NCI-H1694 treated with DMSO at 0.1 percent for 48 hours (cell line): ENCODE data around the gene SNTB2.

Source experiments
- DNase-seq: peaks from one replicate; lab custom pipeline; 2025; lab: John Stamatoyannopoulos, UW

The SNTB2 gene

DNA sequence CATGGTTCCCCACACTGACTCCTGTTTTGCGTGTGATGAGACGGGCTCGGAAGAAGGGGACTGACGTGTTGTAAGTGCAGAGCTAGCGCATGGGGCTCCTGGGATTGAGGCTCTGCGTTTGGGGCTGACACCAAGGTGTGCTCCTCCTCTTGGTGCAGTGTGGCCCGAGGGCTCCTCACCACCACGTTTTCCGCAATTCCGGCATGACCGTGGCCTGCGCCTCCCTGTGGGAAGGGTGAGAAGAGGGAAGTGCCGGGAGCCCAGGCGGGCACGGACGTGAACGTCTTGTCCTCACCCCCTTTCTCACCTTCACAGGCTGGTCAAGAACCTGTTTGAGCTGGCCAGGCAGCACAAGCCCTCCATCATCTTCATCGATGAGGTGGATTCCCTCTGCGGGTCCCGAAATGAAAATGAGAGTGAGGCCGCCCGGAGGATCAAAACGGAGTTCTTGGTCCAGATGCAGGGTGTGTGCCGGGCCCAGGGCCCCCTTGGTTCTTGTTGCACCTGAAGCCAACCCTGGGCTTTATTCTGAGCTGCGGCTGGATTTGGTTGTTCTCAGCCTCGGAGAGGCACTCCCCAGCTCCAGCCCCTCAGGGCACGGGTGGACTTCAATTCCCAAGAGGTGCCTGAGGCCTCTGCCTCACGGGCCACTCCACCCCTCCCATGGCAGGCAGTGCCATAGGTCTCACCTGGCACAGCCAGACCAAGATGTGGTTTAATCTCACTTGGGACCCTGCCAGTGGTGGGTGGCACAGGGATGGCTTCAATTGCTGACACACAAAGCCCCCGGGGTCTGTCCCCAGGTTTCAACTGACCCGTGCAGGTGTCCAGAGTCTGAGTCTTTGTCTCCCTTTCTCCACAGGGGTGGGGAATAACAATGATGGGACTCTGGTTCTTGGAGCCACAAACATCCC, 133.1 kb downstream of the SNTB2 start:
- DNase-seq = no peak

DNA sequence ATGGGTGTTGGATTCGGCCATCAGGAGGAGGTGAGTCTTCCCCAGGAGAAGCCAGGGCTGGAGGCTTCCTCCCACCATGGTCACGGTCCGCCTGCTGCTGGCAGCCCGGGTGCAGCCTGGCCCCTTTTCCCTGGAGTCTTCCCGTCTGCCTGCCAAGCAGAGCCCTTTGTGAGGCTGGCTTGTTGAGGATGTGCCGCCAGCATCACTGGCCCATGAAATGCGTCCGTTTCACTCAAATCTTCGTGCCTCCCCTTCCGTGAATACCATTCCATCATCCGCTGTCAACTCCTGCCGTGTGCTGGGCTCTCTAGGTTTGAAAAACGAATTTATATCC, 133.7 kb downstream of the SNTB2 start:
- DNase-seq = no peak

DNA sequence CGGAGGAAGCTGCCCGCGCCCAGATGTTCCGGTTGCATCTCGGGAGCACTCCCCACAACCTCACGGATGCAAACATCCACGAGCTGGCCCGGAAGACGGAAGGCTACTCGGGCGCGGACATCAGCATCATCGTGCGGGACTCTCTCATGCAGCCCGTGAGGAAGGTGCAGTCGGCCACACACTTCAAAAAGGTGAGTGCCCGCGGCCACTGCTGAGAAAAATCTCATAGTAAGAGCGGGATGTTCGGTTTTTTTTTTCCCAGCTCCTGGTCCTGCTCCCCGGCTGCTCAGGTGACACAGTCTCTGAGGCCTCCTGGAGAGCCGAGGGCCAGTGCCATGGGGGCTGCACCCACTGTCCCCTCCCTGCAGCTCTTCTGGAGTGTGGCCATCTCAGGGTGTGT, 134.1 kb downstream of the SNTB2 start:
- no peak for DNase-seq

DNA sequence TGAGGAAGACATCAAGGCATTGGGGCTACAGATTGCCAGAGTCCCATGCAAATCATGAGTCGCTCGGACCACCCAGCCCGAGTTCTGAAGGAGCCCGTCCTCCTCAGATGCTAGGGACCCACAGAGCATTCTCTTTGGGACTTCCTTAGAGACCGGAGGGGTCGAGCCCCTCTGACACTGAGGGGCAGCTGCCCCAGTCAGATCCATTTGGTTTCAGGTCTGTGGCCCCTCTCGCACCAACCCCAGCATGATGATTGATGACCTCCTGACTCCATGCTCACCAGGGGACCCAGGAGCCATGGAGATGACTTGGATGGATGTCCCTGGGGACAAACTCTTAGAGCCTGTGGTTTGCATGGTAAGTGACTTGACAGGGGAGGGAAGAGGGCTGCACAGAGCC, 135.4 kb downstream of the SNTB2 start:
- DNase-seq = no peak

DNA sequence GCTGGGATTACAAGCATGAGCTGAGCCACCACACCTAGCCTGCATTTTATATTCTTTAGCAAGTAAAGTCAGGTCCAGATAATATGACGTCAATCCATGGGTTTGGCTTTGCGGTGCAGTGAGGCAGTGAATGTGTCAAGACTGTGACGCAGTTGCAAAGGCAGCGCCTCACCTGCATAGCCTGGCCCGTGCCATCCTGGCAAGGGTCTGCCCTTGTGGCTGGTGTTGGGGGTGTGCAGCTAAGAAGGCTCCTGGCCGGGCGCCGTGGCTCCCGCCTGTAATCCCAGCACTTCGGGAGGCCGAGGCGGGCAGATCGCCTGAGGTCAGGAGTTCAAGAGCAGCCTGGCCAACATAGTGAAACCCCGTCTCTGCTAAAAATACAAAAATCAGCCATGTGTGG, 136.5 kb downstream of the SNTB2 start:
- no peak for DNase-seq

DNA sequence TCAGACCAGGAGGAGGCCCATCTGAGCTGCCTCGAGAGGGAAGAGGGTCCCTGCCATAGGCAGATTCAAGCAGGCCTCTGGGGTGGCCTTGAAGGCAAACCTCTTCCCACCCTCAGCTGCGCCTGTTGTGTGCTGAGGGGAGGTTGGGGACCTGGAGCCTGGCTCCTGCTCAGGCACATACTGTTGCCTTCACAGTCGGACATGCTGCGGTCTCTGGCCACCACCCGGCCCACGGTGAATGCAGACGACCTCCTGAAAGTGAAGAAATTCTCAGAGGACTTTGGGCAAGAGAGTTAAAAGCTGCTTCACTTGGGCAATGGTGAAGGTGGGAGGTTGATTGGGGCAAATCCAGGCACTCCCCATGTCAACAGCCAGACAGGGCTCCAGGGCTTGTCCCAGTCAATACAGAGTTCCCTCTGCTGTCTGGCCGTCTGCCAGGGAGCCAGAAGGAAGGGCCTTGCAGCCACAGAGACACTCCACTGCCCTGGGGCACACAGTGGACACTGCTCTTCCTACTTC, 137.1 kb downstream of the SNTB2 start:
- peak; percentile 3 for DNase-seq

DNA sequence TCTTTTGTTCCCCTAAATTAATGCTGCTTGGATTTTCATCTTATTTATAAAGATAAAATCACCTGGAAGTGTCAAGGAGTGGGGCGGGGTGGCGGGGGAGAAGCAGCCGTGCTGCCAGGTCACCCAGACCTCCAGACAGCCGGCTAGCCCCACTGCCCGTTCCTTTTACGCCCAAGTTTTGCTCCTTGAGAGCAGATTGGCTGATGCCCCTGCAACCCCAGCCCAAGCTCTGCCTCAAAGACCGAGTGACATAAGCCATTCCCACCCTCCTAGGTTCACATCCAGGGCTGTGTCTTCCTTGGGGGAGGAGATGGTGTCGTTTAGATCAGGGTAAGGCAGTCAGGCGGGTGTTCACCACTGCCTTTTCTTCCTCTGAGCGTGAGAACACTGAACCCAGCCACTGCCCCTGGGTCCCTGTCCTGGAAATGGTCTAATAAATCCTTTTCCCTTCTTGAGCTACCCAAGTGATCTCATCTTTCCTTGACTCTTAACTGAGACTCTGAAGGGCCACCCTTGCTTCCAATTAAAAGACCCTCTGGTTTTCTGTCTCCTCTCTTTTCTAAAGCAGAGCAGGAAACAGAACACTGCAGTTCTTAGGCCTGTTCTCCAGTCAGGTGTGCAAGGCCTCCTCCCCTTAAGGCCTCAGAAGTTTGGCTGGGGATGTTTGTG, 137.8 kb downstream of the SNTB2 start:
- no peak for DNase-seq

DNA sequence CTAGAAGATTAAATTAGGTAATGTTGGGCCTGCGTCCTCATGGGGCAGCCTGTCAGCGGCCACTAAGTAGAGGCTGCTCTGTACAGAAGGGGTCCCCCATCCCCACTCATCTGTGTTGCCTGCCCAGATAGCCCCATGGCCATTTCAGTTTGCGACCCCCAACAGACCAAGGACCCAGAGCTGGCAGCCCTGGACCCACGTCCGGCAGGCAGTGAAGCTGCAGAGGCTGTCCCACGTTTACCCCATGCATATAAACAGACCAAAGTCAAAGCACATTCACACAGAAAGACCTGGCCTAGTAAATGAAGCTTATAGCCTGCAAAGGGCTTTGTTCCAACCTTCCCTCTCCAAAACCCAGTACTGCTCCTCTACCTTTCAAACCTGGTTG, 138.8 kb downstream of the SNTB2 start:
- DNase-seq = no peak

DNA sequence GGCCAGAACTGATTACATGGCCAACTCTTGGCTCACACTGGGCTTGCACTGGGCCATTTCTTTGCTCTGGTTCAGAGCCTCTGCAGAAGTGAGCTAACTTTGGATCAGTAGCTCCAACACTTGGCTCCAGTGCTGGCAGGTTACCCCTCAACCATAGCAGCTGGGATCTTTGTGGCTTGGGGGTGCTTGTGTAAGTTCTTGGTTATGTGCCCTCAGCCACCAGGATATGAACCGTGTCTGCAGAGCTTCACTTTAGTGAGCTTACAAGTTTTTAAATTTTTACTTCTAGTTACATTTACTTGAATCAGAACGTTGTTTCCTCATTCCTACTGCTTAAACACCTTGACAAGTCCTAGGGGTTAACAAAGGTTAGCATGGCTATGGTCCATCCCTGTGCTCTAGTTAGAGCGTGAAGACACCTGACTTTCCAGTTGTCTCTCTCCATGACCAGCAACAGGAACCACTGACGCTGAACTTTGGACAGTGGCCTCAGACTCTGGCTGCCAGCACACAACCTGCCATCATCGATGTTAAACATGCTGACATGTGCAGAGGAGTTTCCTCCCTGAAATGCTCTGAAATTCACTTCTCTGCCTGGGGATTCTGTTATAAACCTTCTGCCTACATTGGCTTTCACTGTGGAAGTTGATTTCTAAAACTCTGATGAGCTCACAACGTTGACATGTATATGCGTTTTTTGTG, 139.4 kb downstream of the SNTB2 start:
- no peak for DNase-seq

DNA sequence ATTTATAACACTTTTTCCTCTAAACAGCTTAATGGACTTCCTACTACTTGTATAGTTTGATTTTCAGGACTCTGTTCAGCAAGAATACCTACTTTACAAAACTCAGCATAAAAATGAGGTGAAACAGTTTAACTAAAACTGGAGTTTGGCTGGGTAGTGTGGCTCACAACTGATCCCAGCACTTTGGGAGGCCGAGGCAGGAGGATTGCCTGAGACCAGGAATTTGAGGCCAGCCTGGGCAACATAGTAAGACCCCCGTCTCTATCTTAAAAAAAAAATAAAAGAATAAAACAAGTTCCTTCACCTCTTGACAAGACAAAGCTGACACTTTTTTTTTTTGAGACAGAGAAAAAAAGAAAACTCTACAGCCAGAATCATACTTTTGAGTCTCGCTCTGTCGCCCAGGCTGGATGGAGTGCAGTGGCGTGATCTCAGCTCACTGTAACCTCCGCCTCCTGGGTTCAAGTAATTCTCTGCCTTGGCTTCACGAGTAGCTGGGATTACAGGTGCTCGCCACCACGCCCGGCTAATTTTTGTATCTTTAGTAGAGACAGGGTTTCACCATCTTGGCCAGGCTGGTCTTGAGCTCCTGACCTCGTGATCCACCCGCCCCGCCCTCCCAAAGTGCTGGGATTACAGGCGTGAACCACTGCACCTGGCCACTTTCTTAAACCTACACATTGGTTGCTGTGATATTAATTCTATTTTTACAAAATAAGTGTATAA, 140.8 kb downstream of the SNTB2 start:
- DNase-seq = no peak

DNA sequence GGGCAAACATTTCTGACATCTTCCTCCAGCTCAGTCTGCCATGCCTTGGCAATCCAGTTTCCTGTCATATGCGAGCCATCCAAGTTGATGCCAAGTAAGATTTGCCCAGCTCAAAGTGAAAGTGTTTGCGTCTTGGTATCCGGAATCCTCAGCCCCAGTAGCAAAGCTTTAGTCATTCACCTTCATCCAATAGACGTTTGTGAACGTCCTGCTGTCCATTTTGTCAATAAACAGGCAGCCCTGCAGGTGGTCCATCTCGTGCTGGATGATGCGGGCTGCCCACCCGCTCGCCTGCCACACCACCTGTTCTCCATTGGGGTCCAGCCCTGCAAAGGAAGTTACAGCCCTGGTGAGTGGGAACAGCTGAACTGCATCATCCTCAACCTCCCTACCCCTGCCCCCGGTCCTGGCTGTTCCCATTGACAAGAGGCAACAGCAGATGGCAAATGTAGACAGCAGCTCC, 141.9 kb downstream of the SNTB2 start:
- DNase-seq = no peak

DNA sequence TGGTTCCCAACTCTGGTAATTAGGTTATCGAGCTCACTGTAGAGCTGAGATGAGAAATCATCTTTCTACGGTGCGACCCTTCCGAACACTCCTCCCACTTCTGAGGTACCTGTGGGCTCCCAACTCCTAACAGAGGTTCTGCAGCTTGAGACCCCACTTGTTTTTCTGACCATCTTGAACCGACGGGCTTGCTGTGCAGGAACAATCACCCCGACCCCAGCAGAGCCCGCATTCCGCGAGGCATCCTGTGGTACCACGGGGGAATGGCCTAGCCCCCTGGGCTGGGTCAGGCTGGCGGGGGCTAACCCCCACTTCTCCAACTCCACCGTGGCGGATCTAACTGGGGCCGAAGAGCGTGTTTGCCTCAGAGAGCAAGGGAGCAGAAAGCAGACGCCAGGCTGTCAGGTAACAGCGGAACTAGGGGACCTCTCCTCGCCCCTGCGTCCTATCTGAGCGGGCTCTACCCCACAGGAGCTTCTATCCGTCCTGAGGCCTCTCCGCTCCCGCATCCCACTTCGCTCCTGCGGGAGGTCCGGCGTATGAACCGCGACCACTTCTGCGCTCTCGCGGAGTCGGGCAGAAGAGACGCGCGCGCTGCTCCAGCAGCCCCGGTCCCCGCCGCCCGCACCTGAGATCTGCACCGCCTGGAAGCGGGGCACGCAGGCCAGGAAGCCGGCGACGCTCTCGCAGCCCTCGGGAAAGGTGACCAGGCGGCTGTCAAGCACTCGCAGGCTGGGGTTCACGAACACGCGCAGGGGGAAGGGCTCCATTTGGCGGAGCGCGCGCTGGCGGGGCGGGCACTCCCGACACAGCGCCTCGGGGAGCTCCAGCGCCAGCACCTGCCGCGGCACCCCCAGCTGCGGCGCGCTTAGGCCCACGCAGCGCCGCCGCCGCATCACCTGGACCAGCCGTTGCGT, 142.7 kb downstream of the SNTB2 start:
- no peak for DNase-seq

DNA sequence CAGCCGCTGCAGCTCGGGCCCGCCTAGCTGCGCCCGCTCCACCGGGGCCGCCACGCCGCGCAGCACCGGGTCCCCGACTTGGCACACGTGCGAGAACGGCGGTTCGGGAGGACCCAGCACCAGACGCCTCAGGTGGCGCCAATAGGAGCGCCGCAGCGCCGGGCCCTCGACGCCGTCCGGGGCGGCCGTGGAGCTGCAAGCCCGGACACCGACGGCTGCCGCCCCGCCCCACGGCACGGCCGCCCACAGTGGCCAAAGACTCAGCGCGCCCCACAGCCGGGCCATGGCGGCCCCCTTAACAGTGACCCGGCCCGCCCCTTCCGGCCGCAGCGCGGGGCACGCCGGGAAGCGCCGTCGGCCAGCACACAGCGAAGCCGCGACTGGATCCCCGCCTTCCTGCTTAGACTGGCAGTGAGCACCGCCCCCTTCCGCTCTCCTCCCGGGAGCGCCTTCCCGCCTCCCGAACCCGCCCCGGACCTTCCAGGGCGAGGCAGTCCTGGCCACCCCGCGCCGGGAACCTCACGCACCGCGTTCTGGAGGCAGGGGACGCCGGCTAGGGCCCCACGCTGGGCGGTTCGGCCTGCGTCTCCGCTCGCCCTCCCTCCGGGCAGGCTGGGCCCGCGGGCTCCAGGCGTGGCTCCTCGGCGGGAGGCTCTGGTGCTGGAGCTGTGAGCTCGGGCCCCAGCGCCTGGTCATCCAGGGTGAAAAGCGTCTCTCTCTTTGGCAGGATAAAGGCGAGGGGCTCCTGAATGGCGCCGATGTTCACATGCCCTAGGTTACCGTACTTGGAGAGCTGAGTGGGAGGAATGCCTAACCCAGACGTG, 143.5 kb downstream of the SNTB2 start, which contains the start of gene PDF:
Gene PDF, minus strand, starts transcription at position 303 of the 824 bp plus-strand sequence. Its CDS starts 18 bp downstream, at position 285.
- peak; percentile 81 for DNase-seq

DNA sequence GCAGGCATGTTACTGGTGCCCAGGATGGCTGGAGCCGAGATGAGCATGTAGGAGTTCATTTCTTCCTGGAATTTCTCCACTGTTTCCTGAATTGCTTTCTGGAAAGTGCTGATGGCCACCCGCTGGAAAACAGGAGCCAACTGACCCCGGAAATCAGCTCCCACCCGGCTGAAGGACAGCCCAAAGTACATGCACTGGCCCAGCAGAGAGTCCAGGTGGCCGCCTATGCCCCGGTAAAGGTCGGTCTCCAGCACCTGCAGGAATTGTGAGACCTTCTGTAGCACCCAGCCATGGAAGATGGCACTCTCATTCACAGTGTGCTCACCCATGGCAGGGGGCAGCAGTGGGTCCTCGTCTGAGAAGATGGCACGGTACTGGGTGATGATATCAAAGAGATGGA, 147.7 kb downstream of the SNTB2 start:
- DNase-seq = no peak

DNA sequence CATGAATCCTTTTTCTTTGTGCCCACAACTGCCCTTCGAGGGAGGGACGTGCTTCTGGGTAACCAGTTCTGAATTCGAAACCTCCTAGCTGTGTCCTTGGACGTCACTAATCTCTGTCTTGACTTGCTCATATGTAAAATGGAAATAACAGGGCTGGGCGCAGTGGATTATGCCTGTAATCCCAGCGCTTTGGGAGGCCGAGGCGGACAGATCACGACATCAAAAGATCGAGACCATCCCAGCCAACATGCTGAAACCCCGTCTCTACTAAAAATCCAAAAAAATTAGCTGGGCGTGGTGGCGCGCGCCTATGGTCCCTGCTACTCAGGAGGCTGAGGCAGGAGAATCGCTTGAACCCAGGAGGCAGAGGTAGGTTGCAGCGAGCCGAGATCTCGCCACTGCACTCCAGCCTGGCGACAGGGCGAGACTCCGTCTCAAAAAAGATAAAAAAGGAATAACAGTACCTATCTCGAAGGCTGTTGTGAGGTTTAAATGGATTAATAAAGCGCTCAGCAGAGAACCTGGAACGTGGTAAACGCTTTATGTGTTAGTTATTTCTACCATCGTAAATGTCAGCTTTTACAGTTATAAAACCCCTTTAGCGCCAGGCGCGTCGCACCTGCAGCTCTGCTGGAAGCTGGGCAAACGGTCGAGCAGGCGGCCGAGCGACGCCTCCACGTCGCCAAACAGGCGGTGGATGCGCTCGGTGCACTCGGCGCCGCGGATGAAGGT, 151.8 kb downstream of the SNTB2 start:
- DNase-seq = no peak

DNA sequence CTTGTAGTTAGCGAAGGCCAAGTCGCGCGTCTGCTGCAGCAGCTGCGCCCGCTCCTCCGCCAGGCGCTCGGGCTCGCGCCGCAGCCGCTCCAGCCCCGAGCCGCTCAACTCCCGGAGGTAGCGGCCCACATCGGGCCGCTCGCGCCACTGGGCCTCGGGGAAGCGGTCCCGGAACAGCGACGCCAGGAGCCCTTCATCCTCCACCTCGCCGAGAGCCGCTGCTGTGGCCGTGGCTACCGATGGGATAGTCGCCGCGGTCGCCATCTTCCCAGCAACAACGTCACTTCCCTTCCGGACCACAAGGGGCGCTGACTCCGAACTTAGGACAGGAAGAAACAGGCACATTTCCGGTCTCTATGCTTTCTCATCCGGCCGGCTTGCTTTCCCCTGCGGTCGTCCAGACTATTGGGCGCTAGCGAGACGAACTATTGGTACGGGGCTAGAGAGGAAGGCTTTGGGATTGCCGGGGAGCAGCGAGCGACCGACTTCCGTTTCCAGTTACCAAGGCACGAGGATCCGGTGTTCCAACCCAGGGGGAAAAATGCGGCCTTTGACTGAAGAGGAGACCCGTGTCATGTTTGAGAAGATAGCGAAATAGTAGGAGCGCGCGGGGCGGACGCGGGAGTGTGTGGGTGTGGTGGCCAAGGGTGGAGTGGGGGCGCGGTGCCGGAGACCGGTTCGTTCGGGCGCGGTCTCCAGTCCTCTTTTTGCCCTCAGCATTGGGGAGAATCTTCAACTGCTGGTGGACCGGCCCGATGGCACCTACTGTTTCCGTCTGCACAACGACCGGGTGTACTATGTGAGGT, 152.5 kb downstream of the SNTB2 start, which contains the start of the genes COG8 and NIP7:
Gene COG8, minus strand, starts transcription at position 276 of the 806 bp plus-strand sequence. Its CDS starts 12 bp downstream, at position 264.
Gene NIP7, plus strand, starts transcription at position 484 of the 806 bp plus-strand sequence. Its CDS starts 58 bp downstream, at position 542.
- DNase-seq = peak; percentile 96

DNA sequence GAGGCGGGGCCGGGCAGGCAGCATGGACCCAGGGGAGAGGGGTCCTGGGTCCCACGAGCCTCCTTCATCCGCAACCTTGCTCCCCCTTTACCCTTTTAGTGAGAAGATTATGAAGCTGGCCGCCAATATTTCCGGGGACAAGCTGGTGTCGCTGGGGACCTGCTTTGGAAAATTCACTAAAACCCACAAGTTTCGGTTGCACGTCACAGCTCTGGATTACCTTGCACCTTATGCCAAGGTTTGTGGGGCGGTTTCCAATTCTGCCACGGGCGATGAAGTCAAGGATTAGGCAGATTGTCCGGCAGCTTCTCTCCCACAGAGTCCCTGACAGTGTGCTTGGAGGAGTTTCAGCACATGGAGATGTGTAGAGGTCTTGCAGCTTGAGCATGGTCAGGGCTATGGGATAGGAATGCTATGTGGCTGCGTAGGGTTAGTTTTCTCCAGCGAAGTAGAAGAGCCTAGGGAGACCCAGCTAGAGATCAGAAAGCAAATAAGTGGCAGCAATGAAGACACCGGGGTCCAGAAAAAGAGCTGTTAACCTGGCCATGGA, 153.2 kb downstream of the SNTB2 start:
- DNase-seq = no peak

DNA sequence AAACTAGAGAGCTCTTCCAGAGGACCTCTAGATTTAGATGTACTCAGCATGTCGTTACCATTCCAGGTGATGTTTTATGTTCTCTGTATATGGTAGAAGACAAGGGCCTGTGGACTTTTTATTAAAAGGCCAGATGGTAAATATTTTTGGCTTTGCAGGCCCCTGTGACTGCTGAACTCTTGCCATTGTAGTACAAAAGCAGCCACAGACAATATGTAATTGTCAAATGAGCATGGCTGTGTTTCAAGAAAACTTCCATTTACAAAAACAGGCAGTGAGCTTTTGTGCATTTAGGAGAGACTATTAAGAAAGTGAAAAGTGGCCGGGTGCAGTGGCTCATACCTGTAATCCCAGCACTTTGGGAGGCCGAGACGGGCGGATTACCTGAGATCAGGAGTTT, 157.2 kb downstream of the SNTB2 start:
- DNase-seq = no peak
